DOHH2 (cell line): Measurements from ENCODE around the gene RAB8B.

Source experiments
- CTCF ChIP-seq: fragments of 200-600 bp; sonication (generic); IDR thresholded peaks from one replicate; pipeline ENCODE4 v1.5.1; 2014; ENCODE audit warnings: antibody characterized with exemption, mild to moderate bottlenecking, low read depth, low read length; ENCODE audit not compliant: poor library complexity, severe bottlenecking
- EZH2phosphoT487 ChIP-seq: fragments of 200-600 bp; sonication (generic); IDR thresholded peaks from 2 replicates; pipeline ENCODE4 v1.6.1; 2017; ENCODE audit warnings: borderline replicate concordance, mild to moderate bottlenecking, antibody characterized with exemption, low read length, moderate library complexity, mixed read lengths

- no peak for TF ChIP-seq CTCF
- TF ChIP-seq EZH2phosphoT487 = no peak
Observed at GRCh38 chr15:63260791-63261190, 71.4 kb downstream of the RAB8B start.
